DMS 273 (cell line): ENCODE results near the gene MSANTD4.
"Not testable (repeated sequence)": the region's sequence is repeated elsewhere in the genome, so short reads cannot be mapped to it uniquely, and the experiment has no call there.

ENCODE experiments used
- DNase-seq: peaks from one replicate; lab custom pipeline; 2025; ENCODE audit not compliant: unreplicated experiment; lab: John Stamatoyannopoulos, UW

The MSANTD4 gene

DNA sequence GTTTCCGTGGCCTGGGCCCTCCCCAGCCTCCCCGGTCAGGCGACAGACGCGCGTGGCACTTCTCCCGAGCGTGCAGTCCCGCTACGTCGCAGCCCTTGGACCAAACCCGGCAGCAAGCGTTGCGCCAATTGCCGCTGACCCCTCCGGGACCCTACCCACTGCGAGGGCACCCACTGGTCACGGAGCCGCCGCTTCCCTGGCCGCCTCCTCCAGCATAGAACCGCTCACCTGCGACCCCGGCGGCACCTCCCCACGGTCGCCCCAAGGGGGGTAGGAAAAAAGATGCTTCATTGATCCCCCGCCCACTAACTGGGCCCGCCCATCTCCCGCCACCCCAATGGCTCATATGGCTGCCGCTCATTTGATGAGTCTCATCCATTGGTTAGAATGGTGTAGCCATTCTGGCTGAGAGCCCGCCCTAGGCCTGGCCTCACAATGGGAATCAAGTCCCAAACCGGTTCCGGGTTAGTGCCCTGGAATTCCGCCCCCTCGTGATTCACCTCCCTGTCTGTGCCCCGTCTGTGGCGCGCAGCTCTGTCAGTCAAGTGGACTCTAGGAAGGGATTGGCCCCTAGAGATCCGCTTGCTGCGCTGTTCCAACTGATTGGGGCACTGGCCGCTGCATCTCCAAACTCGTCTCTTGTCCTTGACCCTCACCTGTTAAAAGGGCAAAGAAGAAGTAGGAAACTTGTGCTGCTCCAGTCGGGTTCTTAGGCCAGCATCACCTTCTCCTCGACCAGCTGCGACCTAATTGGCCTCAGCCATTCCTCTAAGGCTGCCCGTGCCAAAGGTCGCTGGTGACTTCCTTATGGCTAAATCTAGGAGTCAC is at the start of gene MSANTD4:
Gene MSANTD4, minus strand, starts transcription at position 274 of the 828 bp plus-strand sequence. CDS start 11,323 bp downstream, outside the sequence.
- DNase-seq: peak; percentile 99

DNA sequence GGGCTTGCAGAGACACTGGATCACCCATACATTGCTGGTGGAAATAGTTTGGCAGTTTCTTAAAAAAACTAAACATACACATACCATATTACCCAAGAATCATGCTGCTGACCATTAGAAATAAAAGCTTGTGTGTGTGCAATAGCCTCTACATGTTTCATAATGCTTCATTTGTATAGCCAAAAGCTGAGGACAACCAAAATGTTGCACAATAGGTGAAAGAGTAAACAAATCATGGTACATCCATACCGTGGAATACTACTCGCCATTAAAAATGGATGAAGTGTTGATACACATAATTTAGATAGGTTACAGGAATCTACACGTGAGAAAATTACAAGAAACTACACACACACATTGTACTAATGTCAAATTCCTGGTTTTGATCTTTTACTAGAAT is 48.6 kb upstream of the MSANTD4 start:
- no peak for DNase-seq

DNA sequence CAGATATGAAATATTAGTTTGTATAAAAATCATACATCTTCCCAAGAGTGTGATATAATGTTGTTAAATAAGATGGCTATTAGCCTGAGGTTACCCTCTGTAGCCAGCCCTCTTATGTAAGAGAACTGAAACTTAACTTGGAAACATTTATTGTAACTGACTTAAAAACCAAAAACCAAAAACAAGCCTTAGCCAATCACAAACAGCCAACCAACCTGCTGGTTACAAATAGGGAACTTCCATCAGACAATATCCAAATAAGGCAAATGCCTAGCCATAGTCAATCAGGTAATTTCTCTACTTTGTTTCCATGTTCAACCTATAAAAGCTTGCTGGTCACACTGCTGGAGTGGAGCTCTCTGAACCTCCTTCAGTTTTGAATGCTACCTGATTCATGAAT is 41.0 kb upstream of the MSANTD4 start:
- DNase-seq: no peak

DNA sequence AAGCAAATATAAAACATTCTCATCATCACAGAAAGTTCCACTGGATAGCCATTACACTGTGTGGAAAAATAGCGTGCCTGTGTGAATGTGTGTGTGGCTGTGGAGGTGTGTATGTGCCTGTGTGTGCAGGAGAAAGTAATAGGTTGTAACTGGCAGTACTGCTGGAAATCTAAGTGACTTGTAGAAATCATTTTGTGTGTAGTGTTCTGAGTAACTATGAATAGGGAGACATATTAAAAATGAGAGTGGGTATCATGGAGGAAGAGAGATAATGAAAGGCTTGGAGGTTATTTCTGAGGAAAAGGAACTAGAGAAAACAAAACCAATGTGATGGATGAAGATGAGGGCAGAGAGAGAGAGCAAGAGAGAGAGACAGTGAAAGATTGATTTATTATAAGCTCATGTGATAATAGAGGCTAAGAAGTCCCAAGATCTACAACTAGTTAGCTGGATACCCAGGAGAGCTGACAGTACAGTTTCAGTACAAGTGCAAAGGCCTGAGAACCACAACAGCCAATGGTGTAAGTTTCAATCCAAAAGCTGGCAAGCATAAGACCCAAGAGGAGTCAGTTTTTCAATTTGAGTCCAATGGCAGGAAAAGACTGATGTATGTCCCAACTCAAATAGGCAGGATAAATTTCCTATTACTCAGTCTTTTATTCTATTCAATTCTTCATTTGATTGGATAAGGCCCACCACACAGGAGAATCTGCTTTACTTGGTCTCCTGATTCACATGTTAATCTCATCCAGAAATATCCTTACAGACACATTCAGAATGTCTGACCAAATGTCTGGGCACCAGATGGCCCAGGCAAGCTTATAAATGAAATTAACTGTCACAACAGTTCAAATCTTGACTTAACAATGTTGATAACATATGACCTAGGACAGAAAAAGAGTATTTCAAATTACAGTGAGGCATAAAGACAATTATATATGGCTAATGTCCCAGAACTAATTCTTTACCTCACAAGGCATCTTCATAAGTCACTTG is 40.2 kb upstream of the MSANTD4 start:
- DNase-seq: peak; percentile 14

DNA sequence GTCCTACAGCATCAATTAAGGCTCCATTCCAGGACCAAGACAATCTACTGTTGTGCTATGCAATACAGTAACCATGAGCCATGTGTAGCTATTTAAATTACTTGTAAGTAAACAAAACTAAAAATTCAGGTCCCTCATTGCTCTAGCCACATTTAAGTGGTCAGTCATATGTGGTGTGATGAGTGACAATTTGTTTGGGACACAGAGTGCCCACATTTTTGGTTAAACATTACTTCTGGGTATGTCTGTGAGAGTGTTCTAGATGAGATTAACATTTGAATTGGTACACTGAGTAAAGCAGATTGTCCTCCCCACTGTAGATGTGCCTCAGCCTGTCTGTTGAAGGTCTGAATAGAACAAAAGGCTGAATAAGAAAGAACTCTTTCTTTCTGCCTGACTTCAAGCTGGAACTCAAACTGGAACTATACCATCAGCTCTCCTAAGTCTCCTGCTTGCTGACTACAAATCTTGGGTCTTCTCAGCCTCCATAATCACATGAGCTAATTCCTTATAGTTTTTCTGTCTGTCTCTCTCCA is 39.3 kb upstream of the MSANTD4 start:
- DNase-seq: no peak

DNA sequence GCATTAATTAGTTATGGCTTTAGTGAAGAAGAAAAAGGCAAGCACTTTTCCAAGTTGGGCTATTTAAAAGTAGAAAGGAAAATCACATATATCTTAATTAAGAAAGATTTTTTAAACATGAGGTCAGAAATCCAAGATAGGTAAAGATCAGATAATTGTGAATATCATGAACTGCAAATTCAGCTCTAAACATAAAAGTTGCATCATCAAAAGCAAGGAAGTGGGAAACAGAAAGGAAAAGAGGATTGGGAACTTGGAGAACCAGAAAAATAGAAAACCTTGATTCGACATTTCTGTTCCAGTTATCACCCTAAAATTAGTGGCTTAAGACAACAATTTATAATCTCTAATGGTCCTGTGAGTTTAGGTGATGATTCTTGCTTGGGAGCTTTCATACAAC is 37.6 kb upstream of the MSANTD4 start:
- DNase-seq: no peak

DNA sequence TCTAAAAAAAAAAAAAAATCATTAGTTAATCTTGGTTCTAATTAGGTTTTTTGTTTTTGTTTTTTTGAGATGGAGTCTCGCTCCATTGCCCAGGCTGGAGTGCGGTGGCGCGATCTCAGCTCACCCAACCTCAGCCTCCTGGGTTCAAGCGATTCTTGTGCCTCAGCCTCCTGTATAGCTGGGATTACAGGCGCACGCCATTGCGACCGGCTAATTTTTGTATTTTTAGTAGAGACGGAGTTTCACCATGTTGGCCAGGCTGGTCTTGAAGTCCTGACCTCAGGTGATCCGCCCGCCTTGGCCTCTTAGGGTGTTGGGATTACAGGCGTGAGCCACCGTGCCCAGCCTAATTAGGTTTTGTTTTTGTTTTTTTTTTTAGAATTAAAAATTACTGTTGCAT is 36.3 kb upstream of the MSANTD4 start:
- DNase-seq: not testable (repeated sequence)

DNA sequence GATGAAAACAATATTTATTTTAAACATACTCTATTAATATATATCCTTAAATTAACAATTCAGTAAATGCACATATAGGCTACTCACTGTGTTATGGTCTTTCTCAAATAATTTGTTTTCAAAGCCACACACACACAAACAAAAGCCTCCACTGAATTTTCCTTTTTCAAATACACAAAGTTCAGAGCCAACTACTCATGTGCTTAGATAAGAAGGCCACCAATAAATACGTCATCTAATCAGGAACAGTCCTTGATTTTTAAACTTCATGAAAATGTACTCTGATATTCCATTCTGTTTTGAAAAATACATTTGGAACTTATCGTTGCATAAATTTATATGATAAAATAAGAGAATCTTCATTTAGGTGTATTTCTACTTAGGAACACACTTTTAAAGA is 29.1 kb upstream of the MSANTD4 start:
- no peak for DNase-seq

DNA sequence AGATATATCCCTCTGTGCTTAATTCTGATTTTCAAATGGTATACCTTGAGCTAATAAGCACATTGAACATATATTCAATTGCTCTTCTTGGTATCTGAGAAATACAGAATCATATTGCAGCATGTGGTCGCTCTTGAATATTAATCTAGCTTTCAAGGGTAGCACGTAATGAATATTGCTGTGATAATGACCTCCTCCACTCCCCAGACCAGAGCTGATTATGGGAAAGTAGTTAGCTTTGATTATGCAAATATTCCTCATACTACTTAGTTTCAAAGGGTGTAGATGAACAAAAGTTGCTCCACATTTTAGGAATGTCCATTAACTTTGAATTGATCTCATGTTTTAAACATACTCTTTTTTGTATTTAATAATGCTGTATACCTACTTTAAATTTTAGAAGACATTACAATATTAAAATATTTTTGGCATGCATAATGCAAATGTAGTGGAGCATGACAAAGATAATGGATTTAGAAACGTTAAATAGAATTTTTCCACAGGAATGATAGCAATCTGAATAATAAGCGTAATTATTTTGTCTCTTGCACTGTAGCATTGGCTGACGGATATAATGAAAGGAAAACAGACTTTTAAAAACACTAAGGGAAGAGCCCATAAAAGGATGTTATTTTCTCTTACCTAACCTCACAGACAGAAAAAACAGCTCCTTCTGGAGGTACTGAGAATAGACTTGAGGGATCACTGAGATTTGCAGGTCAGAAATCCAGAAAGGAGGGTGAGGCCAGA is 27.9 kb upstream of the MSANTD4 start:
- DNase-seq: no peak

DNA sequence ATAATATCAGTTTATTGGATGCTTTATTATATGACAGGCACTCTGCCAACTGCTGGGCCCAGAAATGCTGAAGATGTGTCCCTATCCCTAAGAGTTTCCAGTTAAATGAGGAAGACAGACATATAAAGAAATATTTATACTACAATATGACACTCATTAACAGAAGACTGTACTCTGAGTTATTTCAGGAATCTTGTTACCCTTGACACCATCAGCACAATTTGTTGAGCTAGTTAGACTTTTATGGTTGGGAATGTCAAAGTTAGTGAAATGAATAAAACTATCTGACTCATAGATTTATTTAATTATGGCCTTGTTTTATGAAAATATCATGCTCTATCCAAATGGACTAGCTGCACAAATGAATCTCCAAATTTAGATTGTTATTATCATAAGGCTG is 25.6 kb upstream of the MSANTD4 start:
- DNase-seq: no peak

DNA sequence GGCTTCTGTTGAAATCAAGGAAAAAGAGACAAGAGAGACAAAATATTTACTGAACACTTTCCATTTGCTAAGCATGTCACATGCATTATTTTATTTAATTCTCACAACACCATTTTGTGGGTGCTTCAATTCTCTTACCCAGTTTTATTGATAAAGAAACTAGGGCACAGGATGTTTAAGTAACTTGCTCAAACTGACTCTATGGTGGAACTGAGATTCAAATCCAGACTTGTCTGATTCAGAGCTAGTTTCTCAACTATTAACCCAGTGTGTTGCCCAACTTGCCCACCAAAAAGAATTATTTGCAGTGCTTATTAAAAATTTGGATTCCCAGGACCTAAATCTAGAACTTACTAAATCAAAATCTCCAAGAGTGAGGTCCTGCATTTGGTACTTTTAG is 21.5 kb upstream of the MSANTD4 start:
- DNase-seq: no peak

DNA sequence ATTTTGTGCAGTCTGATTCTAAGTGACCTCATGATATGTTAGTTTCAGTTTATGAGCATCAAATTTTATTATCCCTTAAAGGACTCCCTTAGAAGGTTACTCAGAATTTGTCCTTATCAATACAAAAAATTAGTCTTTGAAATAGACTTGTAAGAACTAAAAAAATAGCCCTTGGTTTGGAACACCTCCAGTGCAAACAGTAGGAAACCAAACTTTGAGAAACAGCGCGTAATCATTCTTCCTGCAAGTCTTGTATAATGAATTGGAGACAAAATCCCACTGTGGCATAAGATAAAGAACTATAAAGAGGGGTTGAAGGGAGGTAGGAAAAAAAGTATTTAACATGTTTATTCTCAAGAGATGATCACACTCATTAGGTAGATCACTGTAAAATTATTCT is 10.8 kb upstream of the MSANTD4 start:
- DNase-seq: no peak

DNA sequence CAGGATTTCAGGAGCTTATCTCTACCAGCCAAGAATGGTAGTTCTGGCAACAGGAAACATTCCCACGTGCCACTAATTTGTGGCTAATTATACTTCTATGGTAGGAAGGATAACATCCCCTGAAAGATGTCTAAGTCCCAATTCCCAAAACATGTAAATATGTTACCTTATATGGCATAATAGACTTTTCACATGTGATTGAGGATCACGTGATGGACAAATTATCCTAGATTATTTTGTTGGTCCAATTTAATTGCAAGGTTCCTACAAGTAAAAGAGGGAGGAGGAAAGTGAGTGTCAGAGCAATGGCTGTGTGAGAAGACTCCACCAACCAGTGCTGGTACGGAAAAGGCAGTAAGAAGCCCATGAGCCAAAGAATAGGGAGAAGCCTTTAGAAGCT is 9.9 kb upstream of the MSANTD4 start:
- no peak for DNase-seq

DNA sequence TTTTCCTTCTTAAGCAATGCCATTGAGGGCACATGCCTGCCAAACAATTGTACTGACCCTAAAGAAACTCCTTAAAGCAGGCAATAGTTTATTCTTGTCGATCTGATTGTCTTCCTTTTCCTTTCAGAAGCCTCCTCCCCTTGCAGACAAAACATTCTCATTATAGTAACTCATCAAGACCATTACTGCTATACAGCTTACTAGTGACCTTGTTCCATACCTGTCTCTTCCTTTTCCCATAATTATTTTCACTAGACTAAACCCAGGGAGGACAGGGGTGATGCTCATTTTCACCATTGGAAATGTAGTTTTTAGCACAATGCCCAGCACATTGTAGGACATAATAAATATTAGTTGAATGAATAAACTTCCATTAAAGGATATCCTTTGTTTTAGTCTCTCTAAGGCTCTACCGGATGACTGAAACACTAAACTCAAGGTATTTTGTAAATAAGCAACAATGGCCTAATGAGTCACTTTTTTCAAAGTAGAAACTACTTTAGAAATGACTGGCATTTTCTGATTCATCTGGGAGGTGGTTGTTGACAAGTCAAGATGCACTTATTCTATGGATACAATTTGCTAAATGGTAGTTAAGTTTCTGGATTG is 9.3 kb upstream of the MSANTD4 start:
- DNase-seq: no peak

DNA sequence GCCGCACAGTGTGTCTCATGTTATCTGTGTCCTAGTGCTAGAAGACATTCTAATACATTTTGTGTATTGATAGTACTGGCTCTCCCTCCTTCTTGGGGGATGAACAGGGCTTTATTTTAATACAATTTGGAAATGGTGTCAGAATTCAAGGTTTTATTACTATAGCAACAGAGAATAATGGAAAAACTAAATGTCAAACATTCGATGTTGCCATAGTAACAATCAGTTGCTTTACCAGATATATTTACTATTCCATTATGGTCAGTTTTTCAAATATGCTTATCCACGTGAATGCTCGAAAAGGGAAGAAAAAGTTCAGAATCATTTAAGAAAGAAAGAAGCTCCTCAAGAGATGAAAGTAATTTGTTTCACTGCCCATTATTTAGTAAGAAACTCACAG is 8.6 kb upstream of the MSANTD4 start:
- no peak for DNase-seq

DNA sequence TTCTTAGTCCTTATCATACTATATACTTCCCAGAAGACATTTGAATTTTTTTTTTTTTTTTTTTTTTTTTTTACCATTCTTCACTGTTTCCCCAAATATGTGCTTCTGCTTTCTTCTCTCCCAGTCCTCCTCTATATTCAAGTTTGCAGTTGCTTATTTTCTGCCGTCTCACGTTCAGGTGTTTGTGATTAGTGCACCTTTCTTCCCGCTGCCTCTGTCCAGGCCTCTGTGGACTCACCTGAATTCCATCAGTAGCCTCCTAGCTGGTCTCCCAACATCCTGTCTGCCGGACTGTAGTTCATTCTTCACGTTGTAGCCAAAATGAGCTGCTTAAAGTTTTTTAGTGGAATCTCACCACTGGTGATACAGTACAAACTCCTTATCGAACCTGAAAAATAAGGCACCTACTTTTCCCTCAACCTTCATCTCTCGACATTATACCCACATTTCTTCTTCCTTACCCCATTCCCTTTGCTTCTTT is 795 bp upstream of the MSANTD4 start:
- DNase-seq: no peak

DNA sequence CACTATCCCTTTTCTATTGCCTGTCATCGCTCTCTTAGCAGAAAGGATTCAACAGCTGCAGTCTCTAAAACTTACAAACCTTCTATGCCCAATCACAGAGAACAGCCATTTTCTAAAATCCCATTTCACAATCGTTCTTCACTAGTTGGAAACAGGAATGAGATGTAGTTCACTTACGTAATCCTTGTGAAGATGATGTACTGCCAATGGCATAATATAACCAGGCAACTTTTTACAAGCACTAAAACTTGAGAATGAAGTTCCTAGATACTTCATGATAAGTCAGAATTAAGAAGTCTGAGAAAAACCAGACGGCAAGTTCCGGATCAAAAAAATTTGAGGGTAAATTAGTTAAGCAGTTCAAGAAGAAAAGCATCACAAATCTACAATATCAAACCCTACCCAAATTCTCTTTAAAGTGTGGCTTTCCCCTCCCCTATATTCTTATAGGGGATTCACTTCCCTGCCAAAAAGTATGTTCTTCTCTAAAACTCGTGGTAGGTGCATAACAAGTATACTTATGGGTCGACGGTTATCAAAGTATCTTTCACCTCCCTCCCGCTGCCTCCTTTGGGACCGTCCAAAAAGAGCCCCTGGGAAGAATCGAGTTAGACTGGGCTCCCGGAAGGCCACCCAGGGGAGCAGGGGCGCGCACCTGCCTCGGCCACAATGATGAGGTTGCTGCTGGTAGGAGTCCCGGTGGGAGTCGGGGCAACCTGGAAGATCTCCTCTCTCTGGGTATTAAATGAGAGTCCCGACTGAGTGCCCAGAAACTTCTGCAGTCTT is 666 bp downstream of the MSANTD4 start:
- peak; percentile 39 for DNase-seq

DNA sequence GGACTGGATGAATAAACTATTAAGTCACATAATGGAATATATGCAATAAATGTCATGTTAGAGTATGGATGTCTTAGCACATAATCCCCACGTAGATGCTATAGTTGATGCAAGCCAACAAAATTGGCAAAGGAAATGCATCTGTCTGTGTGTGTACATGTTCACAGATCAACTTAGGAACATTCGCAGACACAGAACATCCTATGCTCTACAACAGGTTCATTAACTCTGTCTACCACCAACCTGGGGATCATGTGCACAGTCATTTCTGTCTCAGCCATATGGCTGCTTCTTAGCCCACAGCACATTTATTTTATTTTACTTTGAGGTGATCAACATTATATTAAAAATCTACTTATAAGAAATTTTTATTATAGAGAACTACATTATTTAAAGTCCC is 4.9 kb downstream of the MSANTD4 start:
- DNase-seq: peak; percentile 48

DNA sequence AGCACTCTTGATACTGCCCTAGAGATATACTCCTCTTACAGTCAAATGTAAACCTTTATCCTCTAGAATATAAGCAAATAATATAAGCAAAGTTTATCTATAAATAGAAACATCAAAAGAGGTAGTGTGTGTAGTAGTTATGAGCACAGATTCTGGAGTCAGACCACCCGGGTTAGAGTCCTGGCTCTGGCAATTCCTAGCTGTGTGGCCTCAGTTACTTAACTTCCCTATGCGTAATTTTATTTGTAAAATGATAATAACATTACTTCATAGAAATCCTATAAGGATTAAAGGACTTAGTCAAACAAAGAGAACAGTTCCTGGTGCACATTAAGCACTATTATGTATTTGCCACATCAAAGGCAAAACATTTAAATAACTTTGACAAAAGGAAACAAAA is 7.0 kb downstream of the MSANTD4 start:
- no peak for DNase-seq

DNA sequence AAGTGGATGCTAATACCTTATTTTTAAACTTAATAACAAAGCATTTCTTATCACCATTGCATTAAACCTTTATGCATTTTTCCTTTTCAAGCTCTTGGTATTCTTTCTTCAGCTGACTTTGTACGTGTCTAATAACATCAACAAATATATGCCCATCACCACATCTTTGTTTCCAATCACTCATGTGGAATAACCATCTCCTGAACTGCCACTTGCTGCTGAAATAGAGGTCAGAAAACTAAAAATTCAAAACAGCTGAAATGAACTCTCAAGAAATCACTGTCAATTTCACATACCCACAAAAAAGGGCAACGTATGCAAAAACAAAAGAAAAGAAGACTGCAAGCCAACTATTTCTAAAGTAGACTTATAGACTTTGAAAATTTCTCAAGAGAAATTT is 7.4 kb downstream of the MSANTD4 start:
- no peak for DNase-seq
